Measurements from ENCODE around the gene PACS2. TPM values are rescaled to one million over a fixed set of nuclear protein-coding genes. Genes with fewer than 3 reads are reported as not detected.

PACS2 gene
- 22.5 TPM for polyA plus RNA-seq (2012; ENCODE audit: insufficient read depth, insufficient read length, low read depth)

GRCh38 chr14:105314287-105315200 is at the start of gene PACS2:
Gene PACS2, plus strand, starts transcription at chr14:105314748. Its CDS starts 171 bp downstream, at chr14:105314919.
- no peaks in the 10 kb centered on the region for H3K27me3 ChIP-seq
- peak; percentile 81 for DNase-seq
- peaks cover 5% of the 10 kb centered on the region; the same call in 1 of the 2 replicates for H3K4me1 ChIP-seq
- TF ChIP-seq, protein P1, sequence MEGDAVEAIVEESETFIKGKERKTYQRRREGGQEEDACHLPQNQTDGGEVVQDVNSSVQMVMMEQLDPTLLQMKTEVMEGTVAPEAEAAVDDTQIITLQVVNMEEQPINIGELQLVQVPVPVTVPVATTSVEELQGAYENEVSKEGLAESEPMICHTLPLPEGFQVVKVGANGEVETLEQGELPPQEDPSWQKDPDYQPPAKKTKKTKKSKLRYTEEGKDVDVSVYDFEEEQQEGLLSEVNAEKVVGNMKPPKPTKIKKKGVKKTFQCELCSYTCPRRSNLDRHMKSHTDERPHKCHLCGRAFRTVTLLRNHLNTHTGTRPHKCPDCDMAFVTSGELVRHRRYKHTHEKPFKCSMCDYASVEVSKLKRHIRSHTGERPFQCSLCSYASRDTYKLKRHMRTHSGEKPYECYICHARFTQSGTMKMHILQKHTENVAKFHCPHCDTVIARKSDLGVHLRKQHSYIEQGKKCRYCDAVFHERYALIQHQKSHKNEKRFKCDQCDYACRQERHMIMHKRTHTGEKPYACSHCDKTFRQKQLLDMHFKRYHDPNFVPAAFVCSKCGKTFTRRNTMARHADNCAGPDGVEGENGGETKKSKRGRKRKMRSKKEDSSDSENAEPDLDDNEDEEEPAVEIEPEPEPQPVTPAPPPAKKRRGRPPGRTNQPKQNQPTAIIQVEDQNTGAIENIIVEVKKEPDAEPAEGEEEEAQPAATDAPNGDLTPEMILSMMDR (IDR thresholded peaks at IDR 0.05; ENCODE audit: low read depth, low read length), result no peak
- no peaks in the 10 kb centered on the region for H3K36me3 ChIP-seq
- H3K9me3 ChIP-seq, result no peaks in the 10 kb centered on the region
- H3K4me3 ChIP-seq (ENCODE audit: low read depth, low read length), result peak within 1 kb of the TSS; percentile 62

DNA sequence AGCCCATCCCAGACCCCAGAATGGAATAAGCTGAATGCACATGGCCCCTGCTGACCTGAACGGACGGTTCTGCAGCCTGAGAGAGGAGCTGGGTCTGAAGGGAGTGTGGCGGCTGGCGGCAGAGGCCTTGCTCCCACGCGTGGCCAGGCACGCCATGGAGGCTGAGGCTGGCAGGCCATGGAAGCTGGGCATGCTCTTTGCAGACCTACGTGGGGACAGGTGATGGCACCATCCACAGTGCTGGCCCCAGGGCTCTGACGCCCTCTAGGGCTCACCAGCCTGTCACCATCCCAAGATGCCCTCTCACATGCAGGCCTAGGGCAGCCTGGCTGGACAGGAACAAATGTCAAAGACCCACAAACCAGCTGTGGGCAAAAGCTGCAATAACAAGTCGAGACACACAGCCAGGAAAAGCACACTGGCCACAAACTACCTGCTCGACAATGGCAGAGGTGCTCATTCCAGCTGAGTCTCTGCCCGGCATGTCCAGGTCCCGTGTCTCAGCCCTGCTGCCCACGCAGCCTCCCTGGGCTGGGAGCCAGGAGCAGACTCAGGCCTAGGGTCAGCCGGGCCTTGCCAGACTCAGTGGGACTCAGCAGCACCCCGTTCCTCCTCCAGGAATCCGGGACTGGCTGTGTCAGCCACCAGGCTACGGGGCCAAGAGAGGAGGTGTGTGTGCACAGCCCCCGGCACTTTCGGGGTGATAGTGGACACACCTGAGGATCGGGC is 46.6 kb upstream of the PACS2 start:
- DNase-seq, result no peak
- H3K4me3 ChIP-seq (ENCODE audit: low read depth, low read length), result no peak overlapping the region
- H3K4me1 ChIP-seq, result no peaks in the 10 kb centered on the region
- H3K36me3 ChIP-seq, result peaks cover 7% of the 10 kb centered on the region; the same call in 1 of the 2 replicates
- H3K27me3 ChIP-seq, result no peaks in the 10 kb centered on the region
- H3K9me3 ChIP-seq, result no peaks in the 10 kb centered on the region
- TF ChIP-seq, protein P1 (IDR thresholded peaks at IDR 0.05; ENCODE audit: low read depth, low read length), result 0 out of 2 replicates have a peak, but pooled peaks have one; percentile 3

DNA sequence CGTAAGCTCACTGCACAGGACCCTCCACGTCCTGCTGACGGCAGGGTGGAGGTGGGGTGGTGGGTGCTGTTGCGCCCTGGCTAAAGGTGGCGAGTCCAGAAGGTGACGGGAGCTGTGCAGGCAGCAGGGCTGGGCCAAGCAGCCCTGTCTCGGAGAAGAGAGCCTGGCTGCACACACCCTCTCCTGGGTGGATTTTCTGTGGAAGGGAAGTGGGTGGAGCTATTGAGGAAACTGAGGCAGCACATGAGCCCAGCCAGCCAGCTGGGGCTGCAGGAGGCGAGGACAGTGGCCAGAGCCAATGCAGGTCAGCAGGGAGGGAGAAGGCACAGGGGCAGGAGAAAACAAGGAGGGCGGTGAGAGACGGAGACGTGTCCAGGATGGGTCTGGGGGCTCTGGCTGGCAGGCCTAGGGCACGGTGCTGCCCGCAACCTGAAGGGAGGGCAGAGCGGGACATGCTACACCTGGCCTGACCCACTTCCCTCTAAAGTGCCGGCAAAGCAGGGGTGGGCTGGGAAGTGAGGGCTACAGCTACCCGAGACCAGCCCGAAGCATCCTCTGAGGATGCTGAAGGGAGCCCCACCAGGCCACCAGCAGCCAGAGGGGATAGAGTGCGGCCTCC is 45.7 kb upstream of the PACS2 start:
- no peak for DNase-seq
- TF ChIP-seq, protein P1 (IDR thresholded peaks at IDR 0.05; ENCODE audit: low read depth, low read length), result no peak
- Histone ChIP-seq H3K27me3 (no peaks in the 10 kb centered on the region), H3K36me3 (peaks cover 5% of the 10 kb centered on the region; the same call in 1 of the 2 replicates), H3K4me3 (ENCODE audit: low read depth, low read length) (no peak overlapping the region), H3K9me3 (no peaks in the 10 kb centered on the region), H3K4me1 (no peaks in the 10 kb centered on the region)

- Histone ChIP-seq H3K27me3 (no peaks in the 10 kb centered on the region), H3K9me3 (no peaks in the 10 kb centered on the region), H3K4me3 (ENCODE audit: low read depth, low read length) (no peak overlapping the region), H3K36me3 (peaks cover 5% of the 10 kb centered on the region; the same call in 1 of the 2 replicates), H3K4me1 (no peaks in the 10 kb centered on the region)
- DNase-seq, result no peak
- TF ChIP-seq, protein P1 (IDR thresholded peaks at IDR 0.05; ENCODE audit: low read depth, low read length), result no peak
Observed at GRCh38 chr14:105269405-105269804, 45.1 kb upstream of the PACS2 start.

- TF ChIP-seq, protein P1 (IDR thresholded peaks at IDR 0.05; ENCODE audit: low read depth, low read length), result 0 out of 2 replicates have a peak, but pooled peaks have one; percentile 3
- H3K36me3 ChIP-seq, result peaks cover 5% of the 10 kb centered on the region; the same call in 1 of the 2 replicates
- DNase-seq, result no peak
- H3K4me3 ChIP-seq (ENCODE audit: low read depth, low read length), result no peak overlapping the region
- no peaks in the 10 kb centered on the region for H3K27me3 ChIP-seq
- no peaks in the 10 kb centered on the region for H3K9me3 ChIP-seq
- no peaks in the 10 kb centered on the region for H3K4me1 ChIP-seq
Observed at GRCh38 chr14:105271224-105271890, 43.2 kb upstream of the PACS2 start.
